Cardiac muscle cell (in vitro differentiated cells and primary cell): Measurements from ENCODE around the gene CRIM1. TPM values are rescaled to one million over a fixed set of nuclear protein-coding genes. Genes with fewer than 3 reads are reported as not detected.

ENCODE experiments used
- DNase-seq, 2 donors: peaks; one replicate each; pipeline versions ENCODE4 v3.0.0 to v3.0.0-alpha.2; 2010 to 2017; ENCODE audit warnings: low read depth in 1 of 2, low spot score in 1 of 2
- H3K27ac ChIP-seq: fragments of 200-600 bp; sonication (generic); 2 replicates; pipeline ENCODE4 v1.5.1; 2016
- H3K27me3 ChIP-seq: fragments of 200-600 bp; sonication (generic); 2 replicates; pipeline ENCODE4 v1.6.0; 2016; ENCODE audit warnings: control low read depth
- H3K36me3 ChIP-seq: fragments of 200-600 bp; sonication (generic); 2 replicates; pipeline ENCODE4 v1.5.1; 2016; ENCODE audit warnings: control low read depth
- H3K4me1 ChIP-seq: fragments of 200-600 bp; sonication (generic); 2 replicates; pipeline ENCODE4 v1.8.1; 2017; ENCODE audit warnings: low read depth, mild to moderate bottlenecking, mixed run types
- H3K4me3 ChIP-seq: fragments of 200-600 bp; sonication (generic); 2 replicates; pipeline ENCODE4 v1.5.1; 2016; ENCODE audit warnings: mild to moderate bottlenecking
- H3K9me3 ChIP-seq: fragments of 200-600 bp; sonication (generic); 2 replicates; pipeline ENCODE4 v1.5.1; 2017; ENCODE audit warnings: low read depth, mild to moderate bottlenecking, control low read depth
- CTCF ChIP-seq: IDR thresholded peaks from 2 replicates; pipeline ENCODE4 v1.5.1; 2012; ENCODE audit warnings: low read depth, mild to moderate bottlenecking, low read length
- polyA plus RNA-seq: library from polyadenylated mRNA; unstranded; fragments of >200 nt; fragmentation: Nextera tagmentation; extraction: Ambion mirVana; gene quantifications from 2 replicates; pipeline ENCODE4 v1.2.1, GENCODE V29; 2016
- total RNA-seq: library from RNA; depleted of rRNA; stranded (reverse); fragments of >200 nt; gene quantifications from 2 replicates; pipeline ENCODE4 v1.2.3, GENCODE V29; 2016

CRIM1 gene
- total and polyA plus RNA-seq, 2 experiments from 2014 or later = 2.4 to 5.4 TPM

DNA sequence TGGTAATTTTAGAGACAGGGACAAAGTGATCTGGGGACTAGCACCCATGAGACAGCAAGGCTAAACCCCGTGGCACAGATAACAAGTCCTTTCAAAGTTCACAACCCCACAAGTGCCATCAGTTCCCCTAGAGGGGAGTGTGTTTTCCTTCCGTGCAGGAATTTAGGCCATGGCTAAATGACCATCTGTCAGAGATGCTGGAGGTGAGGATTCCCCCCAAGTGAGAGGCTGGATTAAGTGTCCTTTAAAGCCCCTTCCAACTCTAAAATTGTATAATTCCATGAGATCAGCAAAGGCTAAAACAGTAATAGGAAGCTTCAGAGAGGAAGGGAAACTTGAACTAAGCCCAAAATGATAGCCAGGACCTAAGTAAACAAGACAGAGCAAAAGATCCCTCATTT lies 233.7 kb downstream of the CRIM1 start:
- Histone ChIP-seq H3K4me1 (peaks cover 8% of the 10 kb centered on the region), H3K36me3 (no peaks in the 10 kb centered on the region), H3K4me3 (no peak overlapping the region), H3K9me3 (no peaks in the 10 kb centered on the region), H3K27me3 (no peaks in the 10 kb centered on the region), H3K27ac (peak overlapping the region; percentile 42)
- peak in 1 of 2 donors; percentile 18 for DNase-seq
- TF ChIP-seq CTCF = no peak

DNA sequence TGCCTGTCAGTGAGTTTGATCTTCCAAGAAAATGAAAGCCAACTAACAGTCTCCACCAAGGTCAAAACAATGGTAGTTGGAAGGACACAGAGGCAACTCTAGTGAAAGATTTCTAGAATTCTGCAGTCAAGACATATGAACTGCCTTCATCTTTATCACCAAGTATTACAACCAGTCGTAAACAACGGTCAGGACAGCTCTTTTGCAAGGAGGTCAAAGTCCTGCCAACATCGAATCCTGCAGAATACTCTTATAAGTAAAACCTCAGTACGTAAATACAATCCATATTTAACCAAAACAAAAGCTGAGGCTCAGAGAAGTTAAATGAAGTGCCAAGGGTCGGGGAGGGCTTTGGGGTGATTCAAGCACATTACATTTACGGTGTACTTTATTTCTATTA lies 239.3 kb downstream of the CRIM1 start:
- H3K9me3 ChIP-seq = no peaks in the 10 kb centered on the region
- DNase-seq = no peak
- TF ChIP-seq CTCF = no peak
- H3K27me3 ChIP-seq = no peaks in the 10 kb centered on the region
- no peak overlapping the region for H3K4me3 ChIP-seq
- no peaks in the 10 kb centered on the region for H3K36me3 ChIP-seq
- H3K4me1 ChIP-seq = no peaks in the 10 kb centered on the region
- no peak overlapping the region for H3K27ac ChIP-seq

GRCh38 chr2:36596397-36596796 lies 240.8 kb downstream of the CRIM1 start:
- Histone ChIP-seq H3K9me3 (no peaks in the 10 kb centered on the region), H3K4me1 (no peaks in the 10 kb centered on the region), H3K36me3 (no peaks in the 10 kb centered on the region), H3K27ac (no peak overlapping the region), H3K4me3 (no peak overlapping the region), H3K27me3 (no peaks in the 10 kb centered on the region)
- DNase-seq = no peak
- TF ChIP-seq CTCF = no peak

DNA sequence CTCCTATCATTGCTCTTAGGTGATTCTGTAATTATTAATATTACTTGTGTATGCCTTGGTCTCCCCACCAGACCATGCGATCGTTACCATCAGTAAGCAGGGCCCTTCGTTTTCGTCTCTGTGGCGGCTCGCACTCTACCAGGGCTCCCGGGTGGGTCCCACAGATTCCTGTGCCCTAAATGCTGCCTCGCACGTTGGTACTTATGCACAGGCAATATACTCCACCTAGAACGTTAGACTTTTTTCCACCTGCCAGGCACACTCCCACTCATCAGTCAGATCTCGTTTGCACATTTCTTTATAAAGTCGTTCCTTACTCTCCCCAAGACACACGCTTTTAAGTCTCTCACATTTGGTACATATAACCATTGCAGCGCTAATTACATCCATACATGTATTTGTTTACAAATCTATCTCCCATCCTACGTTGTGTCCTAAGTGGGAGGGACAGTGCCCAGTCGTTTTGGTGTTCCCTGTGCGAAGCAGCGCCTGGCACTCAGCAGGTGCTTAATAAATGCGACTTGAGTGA lies 241.5 kb downstream of the CRIM1 start:
- peak in 1 of 2 donors; percentile 5 for DNase-seq
- Histone ChIP-seq H3K27ac (peak overlapping the region; percentile 96), H3K4me1 (no peaks in the 10 kb centered on the region), H3K27me3 (no peaks in the 10 kb centered on the region), H3K4me3 (peak overlapping the region; percentile 94), H3K36me3 (no peaks in the 10 kb centered on the region), H3K9me3 (no peaks in the 10 kb centered on the region)
- no peak for TF ChIP-seq CTCF

DNA sequence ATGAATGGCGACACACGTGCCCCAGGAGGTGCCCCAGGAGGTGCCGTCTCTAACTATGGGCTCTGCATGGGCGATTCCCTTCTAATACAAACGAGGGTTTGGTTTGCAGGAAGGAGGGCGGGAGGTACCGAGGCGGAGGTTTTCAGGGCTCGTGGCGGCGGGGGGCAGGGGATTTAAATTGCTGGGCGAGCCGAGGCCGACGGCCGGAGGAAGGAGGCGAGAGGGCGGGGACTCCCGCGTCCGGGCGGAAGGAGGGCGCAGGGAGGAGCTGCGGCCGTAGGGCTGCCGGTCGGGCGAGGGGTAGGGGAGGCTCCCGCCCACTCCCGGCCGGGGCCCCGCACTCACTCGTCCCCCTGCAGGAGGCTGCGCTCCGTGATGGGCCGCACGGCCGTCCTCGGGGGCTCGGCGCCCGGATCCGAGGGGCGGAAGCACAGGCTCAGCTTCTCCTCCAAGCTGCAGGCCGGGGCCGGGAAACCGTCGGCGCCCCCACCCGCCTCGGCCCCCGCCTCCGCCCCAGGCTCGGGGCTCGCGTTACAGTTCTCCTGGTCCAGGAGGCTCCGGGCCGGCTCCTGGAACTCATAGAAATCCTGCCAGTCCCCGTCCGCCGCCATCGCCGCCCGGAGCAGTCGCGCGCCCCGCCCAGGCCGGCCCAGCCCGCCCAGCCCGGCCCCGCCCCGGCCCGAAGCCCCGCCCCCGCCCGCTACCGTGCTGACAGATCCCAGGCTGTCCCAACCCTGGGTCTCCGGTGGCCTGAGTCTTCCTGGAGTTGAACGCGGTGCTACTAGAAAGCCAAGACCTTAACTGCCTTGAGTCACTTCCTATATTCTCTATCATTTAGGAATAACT lies 242.2 kb downstream of the CRIM1 start, which contains the start of gene FEZ2:
TSS of gene FEZ2 (minus strand) at position 637 of the 846 bp plus-strand sequence. CDS start at position 611, 26 bp downstream.
- no peaks in the 10 kb centered on the region for H3K36me3 ChIP-seq
- no peaks in the 10 kb centered on the region for H3K4me1 ChIP-seq
- peak within 1 kb of the TSS; percentile 96 for H3K27ac ChIP-seq
- no peak for TF ChIP-seq CTCF
- H3K4me3 ChIP-seq = peak within 1 kb of the TSS; percentile 94
- H3K27me3 ChIP-seq = no peaks in the 10 kb centered on the region
- DNase-seq = peak; percentile 85 to 91
- no peaks in the 10 kb centered on the region for H3K9me3 ChIP-seq

Other genes with a start within 250 kb of the CRIM1 start
- gene FEZ2, start 242.4 kb downstream of the CRIM1 start, total RNA-seq = 17.3 and 23.0 TPM in 2 replicates
- gene FEZ2, start 242.4 kb downstream of the CRIM1 start, polyA plus RNA-seq = 7.1 and 10.8 TPM in 2 replicates